HG02981 (cell line): ENCODE results near the gene KLK7.

ENCODE experiments used
- ATAC-seq: cut with Tn5 transposase; IDR thresholded peaks from one replicate; pipeline ENCODE4 v1.9.1; 2021; ENCODE audit warnings: mild to moderate bottlenecking, moderate library complexity; ENCODE audit not compliant: unreplicated experiment

The KLK7 gene

DNA sequence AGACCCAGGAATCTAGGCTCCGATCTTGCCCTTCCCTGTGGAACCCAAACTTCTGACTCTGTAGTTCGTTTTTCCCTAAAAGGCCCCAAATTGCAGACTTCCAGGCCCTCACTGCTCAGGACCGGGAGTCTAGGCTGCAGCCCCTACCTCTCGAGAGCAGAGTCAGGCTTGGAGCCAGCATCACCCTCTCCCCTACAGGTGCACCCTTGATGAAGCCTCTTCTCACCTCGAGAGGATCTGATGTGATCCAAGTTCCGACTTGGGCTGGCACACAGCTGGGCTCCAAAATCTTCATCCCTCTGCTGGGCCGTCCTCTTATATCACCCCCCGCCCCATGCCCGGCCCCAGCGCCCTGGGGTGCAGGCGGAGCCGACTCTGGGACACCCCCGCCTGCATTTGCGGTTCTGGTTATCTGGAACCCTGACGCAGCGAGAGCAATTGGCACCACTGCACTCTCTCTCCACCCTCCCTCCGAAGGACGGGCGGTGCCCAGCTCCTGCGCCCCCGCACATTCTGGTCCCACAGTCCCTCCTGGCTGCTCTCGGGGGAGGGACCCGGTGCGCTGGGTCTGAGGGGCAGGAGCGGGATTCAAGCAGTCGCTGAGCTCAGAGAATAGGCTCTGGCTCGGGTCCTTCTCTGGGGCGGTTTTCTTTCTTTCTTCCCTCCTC lies at the start of gene KLK7:
TSS of gene KLK7 (minus strand) at position 293 of the 668 bp plus-strand sequence. CDS start 1,518 bp downstream, outside the sequence.
- no peak for ATAC-seq

DNA sequence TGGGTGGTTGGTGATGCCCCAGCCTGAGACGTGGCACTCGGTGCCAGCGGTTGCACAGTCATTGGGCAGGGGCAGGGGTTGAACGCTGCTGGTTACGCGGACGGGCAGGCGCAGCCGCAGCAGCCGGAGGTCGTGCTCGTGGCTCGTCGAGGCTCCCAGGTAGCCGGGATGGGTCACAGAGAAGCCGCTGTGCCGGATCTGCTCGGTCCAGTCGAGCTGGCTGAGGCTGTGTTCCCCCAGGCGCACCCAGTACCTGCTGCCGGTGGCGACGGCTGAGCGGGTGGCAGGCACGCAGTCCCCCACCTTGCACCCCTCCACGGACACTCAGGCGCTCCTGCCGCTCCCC lies 48.1 kb upstream of the KLK7 start:
- no peak for ATAC-seq

DNA sequence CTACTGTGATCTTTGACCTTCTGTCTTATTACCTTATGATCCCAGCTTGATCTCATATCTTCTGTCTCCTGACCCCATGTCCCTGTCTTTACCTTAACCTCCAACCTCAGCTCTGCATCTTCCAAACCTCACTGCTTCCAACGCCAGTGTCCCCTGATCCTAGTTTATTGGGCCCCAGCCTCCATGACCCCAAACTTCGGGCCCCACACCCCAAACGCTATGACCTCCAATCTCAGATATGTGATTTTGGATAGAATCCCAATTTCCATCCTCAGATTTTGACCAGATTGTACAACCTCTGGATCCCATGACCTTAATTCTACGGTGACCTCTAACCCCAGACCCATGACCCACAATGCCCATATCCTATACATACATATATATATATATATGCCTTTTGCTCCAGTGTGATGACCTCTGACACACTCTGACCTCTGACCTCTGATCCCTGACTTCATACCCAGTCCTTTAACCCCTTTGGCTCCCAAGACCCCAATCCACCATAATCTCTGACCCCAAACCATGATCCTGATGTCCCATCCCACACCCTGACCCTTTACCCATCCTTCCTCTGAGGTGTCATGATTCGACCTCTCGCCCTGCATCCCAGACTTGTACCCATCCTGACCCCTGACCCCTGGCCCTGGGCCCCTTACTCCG lies 47.6 kb upstream of the KLK7 start:
- no peak for ATAC-seq

DNA sequence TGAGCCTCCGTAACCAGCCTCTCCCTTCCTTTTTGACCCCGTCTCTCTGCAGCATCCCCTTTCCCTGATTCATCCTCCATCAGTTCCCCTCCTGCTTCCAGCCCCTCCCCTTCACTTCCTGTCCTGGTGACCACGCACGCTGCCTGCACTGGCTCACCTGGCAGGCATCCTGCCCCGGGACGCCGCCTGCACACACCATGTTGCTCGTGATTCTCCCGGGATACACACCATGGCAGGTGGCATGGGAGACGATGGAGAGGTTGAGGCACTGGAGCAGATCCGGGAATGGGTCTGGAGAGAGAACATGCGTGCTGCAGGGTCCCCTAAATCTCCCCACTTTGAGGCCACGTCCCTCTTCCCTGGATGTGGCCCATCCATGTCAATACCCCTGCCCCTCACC lies 46.9 kb upstream of the KLK7 start:
- no peak for ATAC-seq

DNA sequence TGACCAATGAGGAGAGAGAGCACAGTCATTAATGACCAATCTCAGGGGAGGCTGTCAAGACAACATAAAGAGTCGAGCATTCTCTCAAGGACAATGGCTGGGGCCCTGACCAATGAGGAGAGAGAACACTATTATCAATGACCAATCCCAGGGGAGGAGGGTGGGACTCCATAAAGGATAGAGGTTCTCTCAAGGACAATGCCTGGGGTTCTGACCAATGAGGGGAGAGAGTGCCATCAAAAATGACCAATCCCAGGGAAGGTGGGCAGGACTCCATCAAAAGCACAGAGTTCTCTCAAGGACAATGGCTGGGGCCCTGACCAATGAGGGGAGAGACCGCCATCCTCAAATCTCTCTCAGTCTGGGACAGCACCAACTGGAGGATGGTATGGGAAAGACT lies 46.0 kb upstream of the KLK7 start:
- no peak for ATAC-seq

DNA sequence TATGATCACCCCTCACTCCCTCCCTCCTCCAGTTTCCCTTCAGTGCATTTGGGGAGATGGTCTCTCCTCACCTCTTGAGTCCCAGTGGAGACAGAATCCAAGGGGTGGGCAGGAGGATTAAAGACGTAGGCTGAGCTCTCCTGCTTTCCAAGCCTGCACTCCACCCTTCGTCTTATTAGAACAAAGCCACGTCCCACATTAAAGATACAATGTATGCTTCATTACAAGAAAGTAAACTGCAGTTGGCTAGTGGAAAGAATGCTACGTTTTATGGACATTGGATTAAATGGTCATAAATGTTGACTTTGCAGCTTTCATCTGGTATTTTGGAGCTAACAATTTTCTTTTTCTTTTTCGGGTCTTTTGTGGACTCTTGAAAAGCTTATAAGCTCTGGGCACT lies 44.2 kb upstream of the KLK7 start:
- ATAC-seq = no peak

DNA sequence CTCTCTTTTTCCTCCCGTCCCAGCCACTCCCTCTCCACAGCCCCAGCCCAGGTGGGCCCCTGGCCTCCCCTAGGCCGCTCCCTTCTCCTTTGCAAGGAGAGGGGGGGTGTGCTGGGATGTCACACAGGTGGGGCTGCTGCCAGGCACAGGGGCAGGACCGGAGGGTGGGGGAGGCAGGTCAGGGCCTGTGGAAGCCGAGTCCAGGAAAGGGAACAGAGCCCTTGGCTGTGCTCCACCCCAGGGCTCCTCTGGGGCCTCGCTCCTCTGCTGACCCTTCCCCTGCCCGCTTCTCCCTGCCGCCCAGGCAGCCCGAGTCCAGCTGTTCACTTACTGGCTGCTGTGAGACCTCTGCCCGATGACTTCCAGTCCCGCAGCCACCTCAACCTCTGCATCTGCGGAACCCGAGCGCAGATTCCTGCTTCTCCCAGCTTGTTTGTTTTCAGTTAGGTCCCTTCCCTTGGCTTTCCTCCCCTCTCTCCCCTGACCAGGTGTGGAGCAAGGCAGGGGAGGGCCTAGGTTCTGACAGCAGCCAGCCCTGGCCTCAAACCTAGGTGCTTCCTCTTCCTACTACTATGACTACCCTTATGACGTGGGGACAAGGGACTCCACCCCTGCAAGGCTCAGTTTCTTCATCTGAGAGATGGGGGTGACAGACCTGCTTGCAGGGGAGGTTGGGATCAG lies 43.5 kb upstream of the KLK7 start:
- ATAC-seq = no peak

DNA sequence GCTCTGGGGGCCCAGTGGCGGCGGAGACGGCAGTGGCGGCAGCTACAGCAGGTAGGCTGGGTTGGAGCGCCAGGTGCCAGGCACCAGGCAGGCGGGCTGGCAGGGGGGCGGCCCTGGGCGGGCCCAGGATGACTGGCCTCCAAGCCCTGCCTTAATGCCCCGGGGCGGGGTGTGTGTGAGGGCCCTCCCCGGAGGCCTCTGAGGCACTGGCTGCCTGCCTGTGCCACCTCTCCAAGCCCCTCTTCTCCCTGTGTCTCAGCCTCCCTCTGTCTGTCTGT lies 42.8 kb upstream of the KLK7 start, which contains the start of gene KLK11:
TSS of gene KLK11 (minus strand) at position 63 of the 278 bp plus-strand sequence. CDS start 985 bp downstream, outside the sequence.
- no peak for ATAC-seq

DNA sequence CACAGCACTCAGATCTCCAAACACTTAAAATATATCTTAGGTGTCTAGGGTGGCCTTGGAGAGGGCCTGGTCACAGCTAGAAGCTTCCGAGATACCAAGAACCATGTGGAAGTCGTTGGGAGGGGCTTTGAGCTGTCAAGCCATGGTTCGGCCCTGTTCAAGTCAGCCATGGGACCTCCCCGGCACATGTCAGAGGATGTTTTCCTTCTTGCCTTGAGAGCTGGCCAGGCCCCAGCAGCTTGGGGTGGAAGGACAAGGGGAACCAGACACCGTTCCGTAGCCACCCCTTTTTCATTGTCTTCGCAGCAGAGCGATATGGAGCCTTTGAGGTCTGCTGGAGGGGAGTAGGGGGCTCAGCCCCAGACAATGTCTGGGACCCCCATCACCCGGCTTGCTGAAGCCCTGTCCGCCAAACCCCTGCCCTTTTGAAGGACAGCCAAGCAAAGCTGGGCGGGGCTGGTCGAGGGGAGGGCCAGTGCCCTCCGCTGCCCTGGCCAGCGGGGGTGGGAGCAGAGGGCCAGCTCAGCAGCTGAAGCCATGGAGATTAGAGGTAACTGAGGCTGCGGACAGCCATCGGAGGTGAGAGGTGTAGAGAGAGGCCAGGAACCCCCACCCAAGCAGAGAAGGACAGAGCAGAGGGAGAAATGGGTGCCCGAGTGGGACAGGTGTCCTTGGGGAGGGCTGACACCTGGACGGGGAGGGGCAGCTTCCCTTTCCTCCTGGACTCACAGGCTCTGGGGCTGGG lies 42.3 kb upstream of the KLK7 start:
- no peak for ATAC-seq

DNA sequence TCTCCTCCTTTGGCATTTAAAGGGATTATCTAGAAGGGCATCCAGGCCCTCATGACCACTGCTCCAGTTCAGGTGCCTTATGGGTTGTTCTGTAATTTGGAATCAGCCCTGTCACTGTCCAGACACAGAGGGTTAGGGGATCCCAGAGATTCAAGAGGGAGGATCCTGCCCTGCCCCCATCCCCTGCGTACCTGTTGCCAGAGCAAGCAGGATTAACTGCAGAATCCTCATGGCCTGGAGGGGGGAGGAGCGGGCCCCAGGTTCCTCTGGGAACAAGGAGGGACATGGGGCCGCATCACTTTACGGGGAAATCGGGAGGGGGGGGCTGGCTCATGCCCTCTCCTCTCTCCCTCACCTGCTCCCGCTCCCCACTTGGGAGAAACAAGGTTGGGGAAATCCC lies 41.7 kb upstream of the KLK7 start:
- no peak for ATAC-seq

DNA sequence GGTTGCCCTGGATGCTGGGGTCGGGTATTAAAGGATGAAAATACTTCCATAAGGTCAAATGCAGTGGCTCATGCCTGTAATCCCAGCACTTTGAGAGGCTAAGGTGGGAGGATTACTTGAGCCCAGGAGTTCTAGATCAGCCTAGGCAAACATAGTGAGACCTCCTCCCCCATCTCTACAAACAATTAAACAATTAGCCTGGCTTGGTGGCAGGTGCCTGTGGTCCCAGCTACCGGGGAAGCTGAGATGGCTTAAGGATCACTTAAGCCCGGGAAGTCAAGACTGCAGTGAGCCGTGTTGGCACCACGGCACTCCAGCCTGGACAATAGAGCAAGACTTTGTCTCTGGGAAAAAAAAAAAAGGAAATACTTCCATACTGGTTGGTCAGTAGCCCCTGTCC lies 41.2 kb upstream of the KLK7 start:
- no peak for ATAC-seq

DNA sequence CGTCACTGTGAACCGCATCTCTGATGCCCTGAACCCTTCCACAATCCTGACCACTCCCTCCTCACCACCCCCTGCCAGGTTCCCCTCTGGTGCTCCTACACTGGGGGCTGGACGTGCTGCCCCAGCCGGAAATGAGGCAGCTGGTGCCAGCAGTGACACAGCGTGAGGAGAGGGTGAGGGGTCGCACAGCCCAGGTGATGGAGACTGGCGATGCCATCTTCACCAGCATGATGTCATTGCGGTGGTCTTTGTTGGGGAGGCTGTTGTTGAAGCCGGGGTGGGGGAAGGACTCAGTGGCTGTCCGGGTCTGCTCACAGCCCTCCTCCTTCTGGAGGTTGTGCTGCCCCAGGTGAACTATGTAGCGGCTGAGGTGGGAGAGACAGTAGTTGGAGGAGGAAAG lies 40.2 kb upstream of the KLK7 start:
- no peak for ATAC-seq

DNA sequence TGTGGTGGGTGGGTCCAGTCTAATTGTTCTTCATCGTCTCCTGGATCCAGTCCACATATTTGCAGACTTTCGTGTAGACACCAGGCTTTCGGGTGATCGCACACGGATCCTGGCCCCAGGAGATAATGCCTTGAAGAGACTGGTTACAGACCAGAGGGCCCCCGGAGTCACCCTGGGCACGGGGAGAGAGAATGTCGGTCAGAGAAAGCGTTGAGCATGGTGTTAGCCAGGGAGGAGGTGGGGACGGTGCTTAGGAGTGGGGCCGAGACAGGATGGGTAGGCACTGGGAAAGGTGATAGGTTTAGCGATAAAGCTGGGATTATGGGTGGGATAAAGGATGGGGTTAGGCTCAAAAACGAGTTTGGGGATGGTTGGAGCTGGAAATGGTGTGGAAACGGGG lies 38.8 kb upstream of the KLK7 start:
- ATAC-seq = no peak

DNA sequence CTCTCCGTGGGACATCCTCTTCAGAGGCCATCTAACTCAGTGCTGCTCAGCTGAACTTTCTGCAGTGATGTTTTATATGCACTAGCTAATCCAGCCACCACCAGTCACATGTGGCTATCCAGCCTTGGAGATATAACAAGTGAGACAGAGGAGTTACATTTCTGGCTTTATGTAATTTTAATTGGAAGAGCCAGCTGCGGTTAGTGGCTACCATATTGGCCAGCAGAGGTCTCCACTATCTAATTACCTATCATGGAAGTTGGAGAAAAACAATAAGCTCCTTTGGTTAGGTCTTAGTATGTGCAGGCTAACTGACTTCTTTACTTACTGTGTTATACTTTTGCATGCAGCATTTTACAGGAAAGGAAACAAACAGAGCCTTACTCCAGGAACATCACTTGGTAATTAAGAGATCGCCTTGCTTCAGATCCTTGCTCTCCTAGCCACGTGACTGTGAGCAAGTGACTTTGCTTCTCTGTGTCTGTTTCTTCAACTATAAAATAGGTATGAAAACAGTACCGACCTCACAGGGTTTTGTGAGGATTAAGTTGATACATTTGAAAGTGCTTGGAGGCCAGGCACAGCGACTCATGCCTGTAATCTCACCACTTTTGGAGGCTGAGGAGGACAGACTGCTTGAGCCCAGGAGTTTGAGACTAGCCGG lies 37.4 kb upstream of the KLK7 start:
- no peak for ATAC-seq

DNA sequence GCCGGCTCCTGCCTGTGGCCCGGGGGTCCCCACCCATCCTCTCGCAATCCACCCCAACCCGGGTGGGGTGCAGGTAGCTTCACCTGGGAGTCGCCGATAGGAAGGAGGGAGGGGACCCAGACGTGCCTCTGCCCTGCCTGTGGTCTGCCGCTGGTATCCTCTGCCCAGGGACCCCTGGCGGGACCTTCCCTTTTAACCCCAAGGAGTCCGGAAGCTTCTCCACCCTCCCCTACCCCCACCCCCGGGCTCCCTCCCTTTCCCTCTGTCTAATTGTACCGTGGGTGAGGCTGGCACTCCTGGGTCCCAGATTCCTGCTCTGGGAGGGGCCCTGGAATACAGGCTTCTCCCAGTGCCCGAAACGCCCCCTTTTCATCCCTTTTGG lies 35.8 kb upstream of the KLK7 start, which contains the start of gene KLK10:
TSS of gene KLK10 (minus strand) at position 166 of the 382 bp plus-strand sequence. CDS start 579 bp downstream, outside the sequence.
- ATAC-seq = no peak

DNA sequence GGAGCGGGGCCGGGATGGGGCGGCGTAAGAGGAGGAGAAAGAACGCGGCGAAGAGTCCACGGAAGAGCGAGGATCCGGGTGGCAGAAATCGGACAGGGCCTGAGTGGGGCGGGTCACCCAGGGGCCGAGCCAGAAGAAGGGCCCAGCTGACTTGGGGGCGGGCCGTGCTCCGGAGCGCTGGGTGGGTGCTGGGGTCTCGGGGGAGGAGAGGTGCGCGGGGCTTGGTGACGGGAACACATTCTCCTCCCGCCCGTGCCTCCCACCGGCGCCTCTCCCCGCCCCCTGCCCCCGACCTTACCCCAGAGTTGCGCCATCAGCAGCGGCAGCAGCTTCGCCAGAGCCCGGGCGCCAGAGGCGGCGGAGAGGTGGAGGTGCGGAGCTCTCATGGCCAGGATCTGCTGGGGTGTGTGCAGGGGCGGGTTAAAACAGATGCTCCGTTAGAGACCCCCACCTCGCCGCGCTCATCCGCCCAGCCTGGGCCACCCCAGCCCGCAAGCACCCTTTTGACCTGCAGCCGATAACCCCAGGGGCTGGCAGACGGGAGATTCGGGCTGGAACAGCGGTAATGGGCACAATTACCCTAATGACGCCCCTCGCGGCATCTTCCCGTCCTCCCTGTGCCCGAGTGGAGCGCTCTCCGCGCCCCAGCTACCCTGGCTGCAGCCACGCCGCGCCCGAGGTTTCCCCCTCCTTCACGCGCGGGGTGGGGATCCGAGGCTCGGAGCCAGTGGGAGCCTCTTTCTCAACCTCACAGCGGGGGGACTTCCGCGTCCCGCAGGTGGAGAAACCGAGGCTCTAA lies 35.2 kb upstream of the KLK7 start:
- ATAC-seq = no peak

DNA sequence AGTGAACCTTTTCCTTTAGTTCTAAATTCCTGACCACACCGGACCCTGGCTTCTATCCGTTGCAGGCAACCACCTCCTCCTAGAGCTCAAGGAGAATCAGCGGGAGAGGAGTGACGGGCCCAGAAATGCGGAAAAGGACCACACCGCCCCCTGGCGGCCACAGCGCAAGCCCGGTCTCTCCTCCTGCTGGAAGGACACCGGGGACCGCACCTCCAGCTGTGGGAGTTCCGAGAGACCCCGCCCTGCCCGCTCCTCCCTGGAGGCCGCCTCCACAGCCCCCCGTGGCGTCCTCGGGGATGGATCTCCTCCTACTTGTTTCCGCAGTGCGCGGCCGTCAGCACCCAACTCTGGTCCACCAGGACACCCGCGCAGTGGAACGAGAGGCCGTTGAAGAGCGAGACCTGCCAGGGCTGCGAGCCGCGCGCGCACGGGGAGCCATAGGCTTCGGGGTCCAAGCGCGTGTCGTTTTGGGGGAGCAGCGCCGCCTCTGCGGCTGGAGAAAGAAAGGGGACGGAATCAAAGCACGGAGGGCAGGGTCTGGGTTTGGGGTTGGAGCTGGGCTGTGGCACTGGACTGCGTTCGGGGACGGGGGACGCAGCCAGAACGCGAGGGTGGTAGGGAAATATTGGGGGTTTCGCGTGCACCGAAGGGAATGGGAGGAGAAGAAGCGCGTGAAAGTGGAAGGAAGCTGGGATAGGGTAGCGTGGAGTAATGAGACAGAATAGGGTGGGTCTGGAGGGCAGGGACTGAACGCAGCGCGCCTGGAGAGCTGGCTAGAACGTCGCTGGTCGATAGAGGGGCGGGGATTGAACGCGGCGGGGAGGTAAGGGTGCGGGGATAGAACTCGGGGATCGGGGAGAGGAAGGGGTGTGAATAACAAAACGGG lies 33.3 kb upstream of the KLK7 start:
- no peak for ATAC-seq

DNA sequence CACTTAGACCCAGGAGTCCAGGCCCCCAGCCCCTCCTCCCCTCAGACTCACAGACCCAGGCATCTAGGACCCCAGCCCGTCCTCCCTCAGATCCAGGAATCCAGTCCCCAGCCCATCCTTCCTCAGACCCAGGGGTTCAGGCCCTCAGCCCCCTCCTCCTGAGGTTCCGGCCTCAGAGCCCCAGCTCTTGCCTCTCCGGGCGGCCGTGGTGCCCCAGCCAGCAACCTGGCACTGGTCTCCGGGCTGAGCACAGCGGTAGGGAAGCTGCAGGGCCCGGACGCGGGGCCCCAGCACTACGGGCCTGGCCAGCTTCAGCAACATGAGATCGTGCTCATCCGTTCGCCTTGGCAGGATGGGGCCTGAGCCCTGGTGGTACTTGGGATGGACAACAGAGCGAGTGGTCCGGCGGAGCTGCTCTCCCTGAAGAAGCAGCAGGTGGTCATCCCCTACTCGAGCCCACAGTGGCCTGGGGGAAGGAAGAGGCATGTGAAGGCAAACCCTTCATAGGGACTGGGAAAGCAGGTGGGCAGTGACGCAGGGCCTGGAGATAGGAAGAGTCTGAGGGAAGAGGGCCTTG lies 32.1 kb upstream of the KLK7 start:
- ATAC-seq = no peak

DNA sequence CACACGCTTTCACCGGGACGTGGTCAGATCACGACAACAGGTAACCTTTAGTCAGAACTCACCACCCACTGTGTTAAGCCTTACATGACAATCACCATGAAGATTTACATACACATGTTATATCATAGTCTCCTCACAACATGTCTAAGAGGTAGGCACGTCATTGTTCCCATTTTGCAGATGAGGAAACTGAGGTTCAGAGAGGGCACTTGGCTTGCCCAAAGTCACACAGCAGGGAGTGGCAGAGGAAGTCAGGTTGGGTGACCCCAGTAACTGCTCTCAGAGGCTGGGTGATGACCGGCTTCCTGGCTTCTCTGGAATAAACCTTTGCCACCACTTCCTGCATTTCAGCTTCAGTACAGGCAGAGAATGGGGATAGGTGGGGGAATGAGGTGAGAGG lies 30.5 kb upstream of the KLK7 start:
- no peak for ATAC-seq
